Activated naive CD8-positive, alpha-beta T cell (primary cell): ENCODE measurements around the gene FAT1.

Experiments
- H3K27ac Mint-ChIP-seq: one replicate; pipeline ENCODE4 v1.8.0; 2021; ENCODE audit warnings: mixed read lengths
- H3K27me3 Mint-ChIP-seq: one replicate; pipeline ENCODE4 v1.8.0; 2021; ENCODE audit warnings: mixed read lengths
- H3K36me3 Mint-ChIP-seq: one replicate; pipeline ENCODE4 v1.8.0; 2021; ENCODE audit warnings: mixed read lengths
- H3K4me1 Mint-ChIP-seq: one replicate; pipeline ENCODE4 v1.8.0; 2021; ENCODE audit warnings: low read depth, mixed read lengths
- H3K4me3 Mint-ChIP-seq: one replicate; pipeline ENCODE4 v1.8.0; 2021; ENCODE audit warnings: mild to moderate bottlenecking, mixed read lengths
- H3K9me3 Mint-ChIP-seq: one replicate; pipeline ENCODE4 v1.8.0; 2021; ENCODE audit warnings: low read depth, mixed read lengths

The FAT1 gene

GRCh38 chr4:186554914-186555827 is 168.5 kb downstream of the FAT1 start, which contains the start of gene MTNR1A:
TSS of gene MTNR1A (minus strand) at chr4:186555567. CDS start at chr4:186555365, 202 bp downstream.
- Mint-ChIP-seq H3K36me3 (no peaks in the 10 kb centered on the region), H3K27me3 (peaks cover 23% of the 10 kb centered on the region), H3K9me3 (peaks cover 4% of the 10 kb centered on the region), H3K4me3 (no peak within 1 kb of the TSS), H3K4me1 (no peaks in the 10 kb centered on the region), H3K27ac (no peak within 1 kb of the TSS)

DNA sequence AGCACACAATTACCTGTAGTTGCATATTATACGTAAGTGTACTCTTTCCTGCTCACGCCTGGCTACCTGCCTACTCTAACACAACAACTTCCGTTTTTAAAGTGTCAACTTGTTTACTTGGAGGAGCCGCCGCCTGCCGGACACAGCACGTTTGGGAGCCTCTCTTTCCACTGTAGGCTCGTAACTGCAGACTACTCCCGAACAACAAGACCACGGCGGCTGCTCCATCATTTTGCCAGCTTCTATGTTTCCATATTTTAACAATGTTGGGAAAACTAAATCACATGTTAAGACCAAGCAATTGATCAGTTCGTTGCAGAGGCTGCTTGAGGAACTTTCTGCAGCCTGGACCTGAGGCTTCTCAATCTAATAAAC is 169.1 kb downstream of the FAT1 start:
- Mint-ChIP-seq H3K36me3 (no peaks in the 10 kb centered on the region), H3K27me3 (peaks cover 23% of the 10 kb centered on the region), H3K4me1 (no peaks in the 10 kb centered on the region), H3K4me3 (no peak overlapping the region), H3K9me3 (no peaks in the 10 kb centered on the region), H3K27ac (no peak overlapping the region)

GRCh38 chr4:186553717-186554116 is 169.9 kb downstream of the FAT1 start:
- H3K4me1 Mint-ChIP-seq = no peaks in the 10 kb centered on the region
- H3K27me3 Mint-ChIP-seq = peaks cover 23% of the 10 kb centered on the region
- H3K4me3 Mint-ChIP-seq = no peak overlapping the region
- no peaks in the 10 kb centered on the region for H3K9me3 Mint-ChIP-seq
- H3K27ac Mint-ChIP-seq = no peak overlapping the region
- no peaks in the 10 kb centered on the region for H3K36me3 Mint-ChIP-seq

GRCh38 chr4:186551849-186552248 is 171.8 kb downstream of the FAT1 start:
- H3K36me3 Mint-ChIP-seq = no peaks in the 10 kb centered on the region
- no peaks in the 10 kb centered on the region for H3K4me1 Mint-ChIP-seq
- H3K27ac Mint-ChIP-seq = no peak overlapping the region
- no peaks in the 10 kb centered on the region for H3K9me3 Mint-ChIP-seq
- peaks cover 21% of the 10 kb centered on the region for H3K27me3 Mint-ChIP-seq
- no peak overlapping the region for H3K4me3 Mint-ChIP-seq

DNA sequence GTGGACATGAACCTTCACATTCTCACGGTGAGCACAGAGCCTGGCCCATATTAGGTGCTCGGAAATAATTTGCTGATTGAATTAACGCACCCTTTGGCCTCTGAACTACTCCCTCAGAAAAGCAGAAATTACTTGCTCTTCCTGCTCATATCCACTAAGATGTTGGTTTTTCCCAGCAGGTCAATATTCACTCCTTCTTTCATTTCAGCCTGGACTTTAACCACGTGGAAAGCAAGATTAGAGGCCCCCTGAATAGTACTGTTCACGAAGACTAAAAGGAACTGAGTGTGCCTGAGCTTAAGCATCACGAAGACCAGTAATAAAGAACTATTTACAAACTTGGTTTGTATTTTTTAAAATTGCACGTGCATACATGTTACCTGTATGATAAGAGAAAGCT is 178.2 kb downstream of the FAT1 start:
- no peaks in the 10 kb centered on the region for H3K36me3 Mint-ChIP-seq
- H3K4me1 Mint-ChIP-seq = no peaks in the 10 kb centered on the region
- no peaks in the 10 kb centered on the region for H3K27me3 Mint-ChIP-seq
- H3K4me3 Mint-ChIP-seq = no peak overlapping the region
- no peak overlapping the region for H3K27ac Mint-ChIP-seq
- H3K9me3 Mint-ChIP-seq = peaks cover 3% of the 10 kb centered on the region

- H3K4me3 Mint-ChIP-seq = no peak overlapping the region
- no peaks in the 10 kb centered on the region for H3K36me3 Mint-ChIP-seq
- no peaks in the 10 kb centered on the region for H3K4me1 Mint-ChIP-seq
- H3K27me3 Mint-ChIP-seq = no peaks in the 10 kb centered on the region
- H3K9me3 Mint-ChIP-seq = peaks cover 8% of the 10 kb centered on the region
- H3K27ac Mint-ChIP-seq = no peak overlapping the region
Measured at GRCh38 chr4:186543206-186543605, 180.4 kb downstream of the FAT1 start.

- H3K27me3 Mint-ChIP-seq = no peaks in the 10 kb centered on the region
- H3K36me3 Mint-ChIP-seq = no peaks in the 10 kb centered on the region
- peaks cover 8% of the 10 kb centered on the region for H3K9me3 Mint-ChIP-seq
- no peaks in the 10 kb centered on the region for H3K4me1 Mint-ChIP-seq
- no peak overlapping the region for H3K27ac Mint-ChIP-seq
- no peak overlapping the region for H3K4me3 Mint-ChIP-seq
Measured at GRCh38 chr4:186541801-186542200, 181.9 kb downstream of the FAT1 start.

GRCh38 chr4:186537843-186538521 is 185.7 kb downstream of the FAT1 start:
- Mint-ChIP-seq H3K4me3 (no peak overlapping the region), H3K27me3 (peaks cover 2% of the 10 kb centered on the region), H3K4me1 (no peaks in the 10 kb centered on the region), H3K36me3 (no peaks in the 10 kb centered on the region), H3K9me3 (peaks cover 5% of the 10 kb centered on the region), H3K27ac (no peak overlapping the region)
